Natural killer cell (primary cell): Measurements from ENCODE around the gene ZG16. TPM values are rescaled to one million over a fixed set of nuclear protein-coding genes. Genes with fewer than 3 reads are reported as not detected.
"Not testable (repeated sequence)": the region's sequence is repeated elsewhere in the genome, so short reads cannot be mapped to it uniquely, and the experiment has no call there.

Experiments
- ATAC-seq, 3 donors: fragments of 150-1000 bp in 2 of 3; fragments of 200-7000 bp in 1 of 3; cut with Tn5 transposase; 1 replicate in 1 of 3; 2 replicates in 2 of 3; pipeline ENCODE4 v1.10.0; 2021; ENCODE audit warnings: mild to moderate bottlenecking in 2 of 3, moderate library complexity in 2 of 3
- DNase-seq, 2 donors: peaks; one replicate each; pipeline versions ENCODE4 v3.0.0 to v3.0.0-alpha.2; 2013 to 2021; ENCODE audit warnings: mixed read lengths in 1 of 2
- H3K27ac ChIP-seq: one replicate; pipeline ENCODE4 v1.5.1; 2013; ENCODE audit warnings: mild to moderate bottlenecking, low read length
- H3K27me3 ChIP-seq: one replicate; pipeline ENCODE4 v1.6.1; 2013; ENCODE audit warnings: low read length; ENCODE audit not compliant: control insufficient read depth, insufficient read depth
- H3K36me3 ChIP-seq: one replicate; pipeline ENCODE4 v1.6.1; 2013; ENCODE audit warnings: low read length; ENCODE audit not compliant: control insufficient read depth, insufficient read depth
- H3K4me1 ChIP-seq: one replicate; pipeline ENCODE4 v1.6.1; 2013; ENCODE audit warnings: low read length; ENCODE audit not compliant: control insufficient read depth, insufficient read depth
- H3K4me3 ChIP-seq: one replicate; pipeline ENCODE4 v1.5.1; 2013; ENCODE audit warnings: low read length
- H3K9me3 ChIP-seq: one replicate; pipeline ENCODE4 v1.6.1; 2013; ENCODE audit warnings: low read length; ENCODE audit not compliant: control insufficient read depth, insufficient read depth
- H3K27ac Mint-ChIP-seq, 2 donors: one replicate each; pipeline ENCODE4 v1.8.0; 2022; ENCODE audit warnings: mild to moderate bottlenecking in 2 of 2, mixed read lengths in 2 of 2, moderate library complexity in 1 of 2
- H3K27me3 Mint-ChIP-seq, 2 donors: one replicate each; pipeline ENCODE4 v1.8.0; 2022; ENCODE audit warnings: low read depth in 2 of 2, mixed read lengths in 2 of 2
- H3K36me3 Mint-ChIP-seq: one replicate; pipeline ENCODE4 v1.8.0; 2022; ENCODE audit warnings: mixed read lengths
- H3K4me1 Mint-ChIP-seq, 2 donors: one replicate each; pipeline ENCODE4 v1.8.0; 2022; ENCODE audit warnings: mixed read lengths in 2 of 2
- H3K4me3 Mint-ChIP-seq: one replicate; pipeline ENCODE4 v1.8.0; 2022; ENCODE audit warnings: mild to moderate bottlenecking, moderate library complexity, mixed read lengths
- H3K9me3 Mint-ChIP-seq, 2 donors: one replicate each; pipeline ENCODE4 v1.8.0; 2022; ENCODE audit warnings: mixed read lengths in 2 of 2
- WGBS: methylation state at CpG from one replicate; pipeline ENCODE4 v1.1.7; 2013; ENCODE audit warnings: missing lambda C conversion rate; ENCODE audit not compliant: insufficient coverage; 5-methylcytosine and 5-hydroxymethylcytosine counted together
- intact Hi-C: fragments of 100-400 bp; cut with micrococcal nuclease; formaldehyde crosslinking; loops from one replicate; pipeline ENCODE4 v1.14.2; 2022
- total RNA-seq, 4 donors: library from RNA; stranded (reverse); fragments of 120-200 nt in 1 of 4; gene quantifications; one replicate each; pipeline versions ENCODE4 v1.2.3 to v1.2.4, GENCODE V29; 2013 to 2022
- TF ChIP-seq, protein P1 (sequence below): fragments of 200-600 bp; IDR thresholded peaks from one replicate; pipeline ENCODE4 v1.8.0; 2022; ENCODE audit warnings: antibody characterized with exemption

The ZG16 gene
- total RNA-seq, 3 donors from 2014 or later (not counting 1 experiment from before 2014, with no cell fraction given): not detected

DNA sequence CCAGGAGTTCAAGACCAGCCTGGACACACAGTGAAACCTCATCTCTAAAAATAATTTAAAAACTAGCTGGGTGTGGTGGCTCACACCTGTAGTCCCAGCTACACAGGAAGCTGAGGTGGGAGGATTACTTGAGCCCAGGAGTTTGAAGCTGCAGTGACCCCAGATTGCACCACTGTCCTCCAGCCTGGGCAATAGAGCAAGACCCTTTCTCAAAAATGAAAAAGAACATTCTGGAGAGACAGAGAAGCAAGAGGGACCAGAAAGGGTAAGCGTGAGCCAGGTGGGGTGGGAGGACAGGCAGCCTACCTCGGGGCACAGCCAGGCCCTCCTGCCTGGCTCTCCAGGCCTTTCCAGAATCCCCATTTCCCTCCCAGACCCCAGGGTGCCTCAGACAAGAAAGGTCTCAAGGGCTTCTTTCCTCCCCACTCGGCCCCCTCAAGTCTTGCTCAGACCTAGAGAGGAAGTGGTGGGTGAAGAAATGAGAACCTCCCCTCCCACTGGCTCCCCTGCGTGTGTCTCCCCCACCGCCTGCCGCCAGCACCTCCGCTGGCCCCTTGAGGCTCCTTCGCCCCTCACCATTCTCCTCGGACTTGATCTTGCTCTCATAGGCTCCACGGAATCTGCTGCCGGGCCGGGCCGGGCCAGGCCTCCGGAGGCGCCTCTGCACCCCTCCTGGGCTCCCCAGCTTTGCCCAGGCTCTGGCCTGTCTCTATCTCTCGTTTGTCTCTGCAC is 32.8 kb upstream of the ZG16 start:
- Mint-ChIP-seq H3K36me3 (no peaks in the 10 kb centered on the region), H3K27me3 (no peaks in the 10 kb centered on the region), H3K9me3 (no peaks in the 10 kb centered on the region), H3K4me1 (peaks cover 49 to 77% of the 10 kb centered on the region in 2 donors), H3K27ac (peak overlapping the region; percentile 99), H3K4me3 (peak overlapping the region; percentile 100)
- H3K9me3 ChIP-seq: no peaks in the 10 kb centered on the region
- peak in 1 of 2 donors; percentile 75 for DNase-seq
- H3K4me1 ChIP-seq: peaks cover 80% of the 10 kb centered on the region
- intact Hi-C loops: loop anchor here (1.0 to 10.0 kb wide), 2 partner anchors 40 to 80 kb away; partner anchors contain the start of gene SPN
- TF ChIP-seq, protein P1, sequence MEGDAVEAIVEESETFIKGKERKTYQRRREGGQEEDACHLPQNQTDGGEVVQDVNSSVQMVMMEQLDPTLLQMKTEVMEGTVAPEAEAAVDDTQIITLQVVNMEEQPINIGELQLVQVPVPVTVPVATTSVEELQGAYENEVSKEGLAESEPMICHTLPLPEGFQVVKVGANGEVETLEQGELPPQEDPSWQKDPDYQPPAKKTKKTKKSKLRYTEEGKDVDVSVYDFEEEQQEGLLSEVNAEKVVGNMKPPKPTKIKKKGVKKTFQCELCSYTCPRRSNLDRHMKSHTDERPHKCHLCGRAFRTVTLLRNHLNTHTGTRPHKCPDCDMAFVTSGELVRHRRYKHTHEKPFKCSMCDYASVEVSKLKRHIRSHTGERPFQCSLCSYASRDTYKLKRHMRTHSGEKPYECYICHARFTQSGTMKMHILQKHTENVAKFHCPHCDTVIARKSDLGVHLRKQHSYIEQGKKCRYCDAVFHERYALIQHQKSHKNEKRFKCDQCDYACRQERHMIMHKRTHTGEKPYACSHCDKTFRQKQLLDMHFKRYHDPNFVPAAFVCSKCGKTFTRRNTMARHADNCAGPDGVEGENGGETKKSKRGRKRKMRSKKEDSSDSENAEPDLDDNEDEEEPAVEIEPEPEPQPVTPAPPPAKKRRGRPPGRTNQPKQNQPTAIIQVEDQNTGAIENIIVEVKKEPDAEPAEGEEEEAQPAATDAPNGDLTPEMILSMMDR: no peak
- H3K36me3 ChIP-seq: peaks cover 36% of the 10 kb centered on the region
- H3K27ac ChIP-seq: peak overlapping the region; percentile 100
- peak overlapping the region; percentile 100 for H3K4me3 ChIP-seq
- WGBS: under 1% methylated on average over 15 of the region's 16 CpGs
- H3K27me3 ChIP-seq: no peaks in the 10 kb centered on the region
- ATAC-seq: peak; percentile 61 to 79 (median 67)

DNA sequence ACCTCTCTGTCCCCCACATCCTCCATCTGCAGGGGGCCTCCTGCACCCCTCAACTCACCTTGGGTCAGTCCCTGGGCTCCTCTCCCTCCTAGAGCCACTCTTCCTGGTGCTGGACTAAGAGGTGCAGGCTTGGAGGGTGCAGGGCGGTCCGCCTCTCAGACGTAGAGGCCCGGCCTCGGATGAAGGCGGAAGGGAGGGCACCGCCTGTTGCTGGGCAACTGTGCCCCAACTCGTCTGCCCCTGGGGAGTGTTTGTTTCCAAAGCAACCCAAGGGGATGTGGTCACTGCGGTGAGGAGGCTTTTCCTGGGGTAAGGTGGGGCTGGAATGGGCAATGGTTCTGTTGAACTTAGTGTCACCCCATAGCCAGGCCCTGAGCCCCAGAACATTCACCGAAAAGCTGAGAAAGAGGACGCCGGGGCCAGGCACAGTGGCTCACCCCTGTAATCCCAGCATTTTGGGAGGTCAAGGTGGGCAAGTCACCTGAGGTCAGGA is 32.2 kb upstream of the ZG16 start, which contains the start of gene C16orf54:
TSS of gene C16orf54 (minus strand) at position 138 of the 493 bp plus-strand sequence. CDS start 1,039 bp downstream, outside the sequence.
- Histone ChIP-seq H3K4me1 (peaks cover 74% of the 10 kb centered on the region), H3K27ac (peak within 1 kb of the TSS; percentile 100), H3K9me3 (no peaks in the 10 kb centered on the region), H3K4me3 (peak within 1 kb of the TSS; percentile 100), H3K36me3 (peaks cover 35% of the 10 kb centered on the region), H3K27me3 (no peaks in the 10 kb centered on the region)
- no peaks in the 10 kb centered on the region for H3K9me3 Mint-ChIP-seq
- H3K27me3 Mint-ChIP-seq: no peaks in the 10 kb centered on the region
- H3K27ac Mint-ChIP-seq: peak within 1 kb of the TSS; percentile 99
- TF ChIP-seq, protein P1: no peak
- intact Hi-C loops: loop anchor here (1.0 to 10.0 kb wide), 6 partner anchors 8 to 81 kb away; partner anchors contain the start of genes KIF22, PAGR1 and SPN
- H3K4me1 Mint-ChIP-seq: peaks cover 43 to 71% of the 10 kb centered on the region in 2 donors
- ATAC-seq (peak; percentile 82 to 95 (median 88)), DNase-seq (peak; percentile 88 to 97)
- no peaks in the 10 kb centered on the region for H3K36me3 Mint-ChIP-seq
- WGBS: 0% methylated on average over 12 of the region's 12 CpGs
- peak within 1 kb of the TSS; percentile 100 for H3K4me3 Mint-ChIP-seq

DNA sequence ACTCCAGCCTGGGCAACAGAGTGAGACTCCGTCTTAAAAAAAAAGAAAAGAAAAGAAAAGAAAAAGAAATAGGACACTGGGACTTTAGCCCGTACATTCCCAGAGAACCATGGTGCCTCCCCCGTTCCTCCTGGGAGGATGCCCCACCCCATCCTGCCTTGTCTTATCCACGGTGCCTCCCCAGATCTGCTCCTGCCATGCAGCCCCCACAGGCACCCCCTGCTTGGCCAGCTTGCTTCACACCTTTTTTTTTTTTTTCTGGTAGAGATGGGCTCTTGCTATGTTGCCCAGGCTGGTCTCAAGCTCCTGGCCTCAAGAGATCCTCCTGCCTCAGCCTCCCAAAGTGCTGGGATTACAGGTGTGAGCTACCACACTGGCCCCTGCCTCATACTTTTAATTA is 31.5 kb upstream of the ZG16 start:
- not testable (repeated sequence) for H3K9me3 ChIP-seq, ATAC-seq, H3K27me3 Mint-ChIP-seq, H3K27me3 ChIP-seq, H3K9me3 Mint-ChIP-seq, H3K36me3 Mint-ChIP-seq
- 15% methylated on average over 4 of the region's 4 CpGs for WGBS
- Mint-ChIP-seq H3K27ac (peak overlapping the region; percentile 99), H3K4me3 (peak overlapping the region; percentile 100), H3K4me1 (peaks cover 36 to 65% of the 10 kb centered on the region in 2 donors)
- H3K27ac ChIP-seq: peak overlapping the region; percentile 100
- intact Hi-C loops: loop anchor here (1.0 to 10.0 kb wide), 5 partner anchors 8 to 82 kb away; partner anchors contain the start of genes KIF22, PAGR1 and SPN
- peak overlapping the region; percentile 100 for H3K4me3 ChIP-seq
- peak in 1 of 2 donors; percentile 53 for DNase-seq
- peaks cover 29% of the 10 kb centered on the region for H3K36me3 ChIP-seq
- peaks cover 68% of the 10 kb centered on the region for H3K4me1 ChIP-seq
